Measurements from ENCODE around the gene PTPRE.

DNA sequence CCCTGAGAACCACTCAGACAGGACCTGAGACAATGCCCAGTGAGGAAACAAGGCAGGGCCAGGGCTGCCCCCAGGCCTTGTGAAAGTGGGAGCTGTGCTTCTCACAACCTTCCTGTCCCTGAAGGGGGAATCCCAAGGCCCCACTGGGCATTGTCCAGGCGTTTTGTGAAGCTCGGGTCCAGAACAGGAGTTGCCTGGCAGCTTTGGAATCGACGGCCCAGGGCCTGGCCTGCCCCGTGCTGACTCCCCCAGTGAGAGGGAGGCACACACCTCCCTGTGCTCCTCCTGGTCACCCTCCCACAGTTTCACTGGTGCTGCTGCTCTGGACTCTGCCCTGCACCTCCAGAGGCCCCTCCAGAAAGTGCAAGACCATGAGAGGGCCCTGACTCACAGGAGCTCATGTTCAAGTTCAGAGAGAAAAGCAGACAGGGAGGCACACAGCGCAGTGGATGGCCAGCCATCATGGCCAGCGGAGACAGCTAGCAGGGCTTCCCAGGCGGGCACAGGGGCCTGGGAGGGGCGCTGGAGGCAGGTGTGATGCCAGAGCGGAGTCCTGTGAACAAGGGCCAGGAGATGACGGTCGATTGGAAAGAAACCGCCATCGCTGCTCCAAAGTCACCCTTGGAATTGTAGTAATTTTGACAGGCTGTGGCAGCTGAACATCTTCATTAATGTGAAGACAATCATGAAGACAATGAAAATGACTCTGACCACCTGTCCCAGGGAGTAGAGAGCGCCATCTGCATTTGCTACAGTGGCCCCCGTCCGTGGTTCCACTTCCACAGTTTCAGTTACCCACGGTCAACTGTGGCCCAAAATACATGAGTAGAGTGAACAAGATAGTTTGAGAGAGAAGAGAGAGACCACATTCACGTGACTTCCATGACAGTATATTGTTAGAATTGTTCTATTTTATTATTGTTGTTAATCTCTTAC lies 115.6 kb downstream of the PTPRE start:
- TF ChIP-seq, protein P1, sequence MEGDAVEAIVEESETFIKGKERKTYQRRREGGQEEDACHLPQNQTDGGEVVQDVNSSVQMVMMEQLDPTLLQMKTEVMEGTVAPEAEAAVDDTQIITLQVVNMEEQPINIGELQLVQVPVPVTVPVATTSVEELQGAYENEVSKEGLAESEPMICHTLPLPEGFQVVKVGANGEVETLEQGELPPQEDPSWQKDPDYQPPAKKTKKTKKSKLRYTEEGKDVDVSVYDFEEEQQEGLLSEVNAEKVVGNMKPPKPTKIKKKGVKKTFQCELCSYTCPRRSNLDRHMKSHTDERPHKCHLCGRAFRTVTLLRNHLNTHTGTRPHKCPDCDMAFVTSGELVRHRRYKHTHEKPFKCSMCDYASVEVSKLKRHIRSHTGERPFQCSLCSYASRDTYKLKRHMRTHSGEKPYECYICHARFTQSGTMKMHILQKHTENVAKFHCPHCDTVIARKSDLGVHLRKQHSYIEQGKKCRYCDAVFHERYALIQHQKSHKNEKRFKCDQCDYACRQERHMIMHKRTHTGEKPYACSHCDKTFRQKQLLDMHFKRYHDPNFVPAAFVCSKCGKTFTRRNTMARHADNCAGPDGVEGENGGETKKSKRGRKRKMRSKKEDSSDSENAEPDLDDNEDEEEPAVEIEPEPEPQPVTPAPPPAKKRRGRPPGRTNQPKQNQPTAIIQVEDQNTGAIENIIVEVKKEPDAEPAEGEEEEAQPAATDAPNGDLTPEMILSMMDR (IDR thresholded peaks at IDR 0.05; ENCODE audit: low read depth, low read length): no peak
- no peak for TF ChIP-seq EZH2phosphoT487 (IDR thresholded peaks at IDR 0.05; ENCODE audit: low read depth)
